Left lung (tissue), 10 donors: ENCODE data around the gene SLC7A9. TPM values are rescaled to one million over a fixed set of nuclear protein-coding genes. Genes with fewer than 3 reads are reported as not detected.

Source experiments
- ATAC-seq: fragments of 200-7000 bp; cut with Tn5 transposase; one replicate; pipeline ENCODE4 v1.9.1; 2020; ENCODE audit warnings: moderate library complexity
- DNase-seq, 4 donors: peaks; one replicate each; pipeline ENCODE4 v3.0.0-alpha.2; 2013 to 2020
- H3K27ac ChIP-seq, 2 donors: fragments of 200-600 bp; sonication (generic) in 1 of 2; one replicate each; pipeline versions ENCODE4 v1.5.0 to v1.8.0; 2020 to 2021
- H3K27me3 ChIP-seq, 2 donors: fragments of 200-600 bp; sonication (generic) in 1 of 2; one replicate each; pipeline versions ENCODE4 v1.5.0 to v1.8.0; 2020 to 2021
- H3K36me3 ChIP-seq, 2 donors: fragments of 200-600 bp; sonication (generic) in 1 of 2; one replicate each; pipeline versions ENCODE4 v1.5.0 to v1.8.0; 2020 to 2021
- H3K4me1 ChIP-seq, 2 donors: fragments of 200-600 bp; one replicate each; pipeline ENCODE4 v1.8.0; 2021
- H3K4me3 ChIP-seq, 2 donors: fragments of 200-600 bp; sonication (generic) in 1 of 2; one replicate each; pipeline versions ENCODE4 v1.5.0 to v1.8.0; 2020 to 2021; ENCODE audit warnings: mild to moderate bottlenecking in 1 of 2
- H3K9me3 ChIP-seq, 2 donors: fragments of 200-600 bp; sonication (generic) in 1 of 2; one replicate each; pipeline versions ENCODE4 v1.5.0 to v1.8.0; 2020 to 2021
- intact Hi-C, 2 donors: fragments of 100-400 bp; cut with DNase I; formaldehyde crosslinking; loops; one replicate each; pipeline versions ENCODE4 v1.11.2 to v1.14.2; 2022
- polyA plus RNA-seq, 6 donors: library from polyadenylated mRNA; unstranded; fragments of 120-200 nt; gene quantifications; one replicate each; pipeline ENCODE4 v1.2.1, GENCODE V29; 2013; ENCODE audit not compliant: insufficient read length in 6 of 6
- total RNA-seq, 2 donors: library from RNA; stranded (reverse); fragmentation: NEBNext Ultra II Directional; extraction: Animal tissue kit (Norgen Biotek cat#: 25700); gene quantifications; one replicate each; pipeline ENCODE4 v1.2.1, GENCODE V29; 2021
- TF ChIP-seq, protein P1 (sequence below), 2 donors: fragments of 200-600 bp; sonication (generic) in 1 of 2; IDR thresholded peaks; one replicate each; pipeline versions ENCODE4 v1.5.0 to v1.8.0; 2021; ENCODE audit warnings: antibody characterized with exemption in 2 of 2
- donor health status: DM: no; HTN: yes; CAD: no.
- donor health status: DM: no; HTN: no; CAD: no.

The SLC7A9 gene
- total and polyA plus RNA-seq, 8 donors, result 0.35 to 1.4 (median 0.99) TPM; not detected in 1

DNA sequence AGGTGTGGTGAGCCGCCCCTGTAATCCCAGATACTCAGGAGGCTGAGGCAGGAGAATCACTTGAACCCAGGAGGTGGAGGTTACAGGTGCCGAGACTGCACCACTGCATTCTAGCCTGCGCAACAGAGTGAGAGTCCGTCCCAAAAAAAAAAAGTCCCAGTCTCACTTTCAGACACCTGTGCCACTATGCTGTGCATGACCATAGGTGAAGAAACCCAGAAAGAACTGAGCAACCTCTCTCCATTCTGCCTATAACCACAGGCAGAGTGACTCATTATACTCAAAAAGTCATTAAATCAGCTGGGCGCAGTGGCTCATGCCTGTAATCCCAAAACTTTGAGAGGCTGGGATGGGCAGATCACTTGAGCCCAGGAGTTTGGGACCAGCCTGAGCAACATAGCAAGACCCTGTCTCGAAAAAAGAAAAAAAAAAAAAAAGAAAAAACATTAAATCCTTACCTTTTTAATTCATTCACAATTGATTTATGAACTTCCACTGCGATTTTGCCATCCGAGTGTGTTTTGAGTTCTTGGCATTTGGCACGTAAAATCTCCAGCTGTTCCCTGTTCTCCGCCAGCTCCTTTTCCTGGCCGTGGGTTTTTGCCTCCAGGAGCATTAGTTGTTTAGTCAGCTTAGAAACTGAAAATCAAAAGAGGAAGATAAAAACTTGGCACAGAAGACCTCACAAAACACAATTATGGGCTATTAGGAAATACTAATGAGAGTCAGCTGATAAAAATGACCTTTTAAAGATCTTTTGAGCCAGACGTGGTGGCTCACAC is 45.5 kb upstream of the SLC7A9 start:
- ATAC-seq (no peak), DNase-seq (peak in 2 of 4 donors; percentile 1 to 19)
- Histone ChIP-seq H3K4me1 (peaks cover 0 to 4% of the 10 kb centered on the region in 2 donors), H3K27ac (no peak overlapping the region), H3K27me3 (no peaks in the 10 kb centered on the region), H3K36me3 (peaks cover 0 to 44% of the 10 kb centered on the region in 2 donors), H3K9me3 (no peaks in the 10 kb centered on the region), H3K4me3 (no peak overlapping the region)
- TF ChIP-seq, protein P1, sequence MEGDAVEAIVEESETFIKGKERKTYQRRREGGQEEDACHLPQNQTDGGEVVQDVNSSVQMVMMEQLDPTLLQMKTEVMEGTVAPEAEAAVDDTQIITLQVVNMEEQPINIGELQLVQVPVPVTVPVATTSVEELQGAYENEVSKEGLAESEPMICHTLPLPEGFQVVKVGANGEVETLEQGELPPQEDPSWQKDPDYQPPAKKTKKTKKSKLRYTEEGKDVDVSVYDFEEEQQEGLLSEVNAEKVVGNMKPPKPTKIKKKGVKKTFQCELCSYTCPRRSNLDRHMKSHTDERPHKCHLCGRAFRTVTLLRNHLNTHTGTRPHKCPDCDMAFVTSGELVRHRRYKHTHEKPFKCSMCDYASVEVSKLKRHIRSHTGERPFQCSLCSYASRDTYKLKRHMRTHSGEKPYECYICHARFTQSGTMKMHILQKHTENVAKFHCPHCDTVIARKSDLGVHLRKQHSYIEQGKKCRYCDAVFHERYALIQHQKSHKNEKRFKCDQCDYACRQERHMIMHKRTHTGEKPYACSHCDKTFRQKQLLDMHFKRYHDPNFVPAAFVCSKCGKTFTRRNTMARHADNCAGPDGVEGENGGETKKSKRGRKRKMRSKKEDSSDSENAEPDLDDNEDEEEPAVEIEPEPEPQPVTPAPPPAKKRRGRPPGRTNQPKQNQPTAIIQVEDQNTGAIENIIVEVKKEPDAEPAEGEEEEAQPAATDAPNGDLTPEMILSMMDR (IDR thresholded peaks at IDR 0.05), result no peak
- intact Hi-C loops, result no loop called here

DNA sequence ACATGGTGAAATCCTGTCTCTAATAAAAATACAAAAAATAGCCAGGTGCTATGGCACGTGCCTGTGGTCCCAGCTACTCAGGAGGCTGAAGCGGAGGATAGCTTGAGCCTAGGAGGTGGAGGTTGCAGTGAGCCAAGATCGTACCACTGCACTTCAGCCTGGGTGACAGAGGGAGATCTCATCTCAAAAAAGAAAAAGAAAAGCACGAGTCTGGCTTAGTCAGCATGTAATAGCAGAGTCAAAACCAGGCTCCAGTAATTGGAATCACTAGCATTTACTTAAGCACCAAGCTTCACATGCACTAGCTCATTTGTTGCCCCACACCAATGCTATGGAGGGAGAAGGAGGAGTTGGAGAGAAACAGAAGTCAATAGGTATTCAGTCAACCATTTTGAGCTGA is 41.9 kb upstream of the SLC7A9 start:
- intact Hi-C loops, result no loop called here
- Histone ChIP-seq H3K4me1 (peaks cover 0 to 4% of the 10 kb centered on the region in 2 donors), H3K9me3 (no peaks in the 10 kb centered on the region), H3K27me3 (no peaks in the 10 kb centered on the region), H3K4me3 (no peak overlapping the region), H3K27ac (no peak overlapping the region), H3K36me3 (peaks cover 0 to 52% of the 10 kb centered on the region in 2 donors)
- ATAC-seq, result no peak
- TF ChIP-seq, protein P1 (IDR thresholded peaks at IDR 0.05), result no peak
- DNase-seq, result no peak

DNA sequence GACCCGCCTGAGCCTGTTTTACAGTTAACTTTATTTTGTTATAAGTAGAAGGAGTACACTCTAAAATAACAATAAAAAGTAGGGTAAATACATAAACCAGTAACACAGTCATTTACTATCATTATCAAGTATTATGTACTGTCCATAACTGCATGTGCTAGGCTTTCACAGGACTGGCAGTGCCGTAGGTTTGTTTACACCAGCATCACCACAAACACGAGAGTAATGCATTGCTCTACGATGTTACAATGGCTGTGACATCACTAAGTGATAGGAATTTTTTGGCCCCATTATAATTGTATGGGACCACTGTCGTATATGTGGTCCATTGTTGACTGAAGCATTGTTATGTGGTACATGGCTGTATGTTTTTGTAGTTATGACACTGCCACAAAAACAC is 41.3 kb upstream of the SLC7A9 start:
- ATAC-seq (no peak), DNase-seq (no peak)
- Histone ChIP-seq H3K9me3 (no peaks in the 10 kb centered on the region), H3K36me3 (peaks cover 0 to 46% of the 10 kb centered on the region in 2 donors), H3K4me1 (peaks cover 0 to 4% of the 10 kb centered on the region in 2 donors), H3K27ac (no peak overlapping the region), H3K27me3 (no peaks in the 10 kb centered on the region), H3K4me3 (no peak overlapping the region)
- intact Hi-C loops, result no loop called here
- TF ChIP-seq, protein P1 (IDR thresholded peaks at IDR 0.05), result no peak

DNA sequence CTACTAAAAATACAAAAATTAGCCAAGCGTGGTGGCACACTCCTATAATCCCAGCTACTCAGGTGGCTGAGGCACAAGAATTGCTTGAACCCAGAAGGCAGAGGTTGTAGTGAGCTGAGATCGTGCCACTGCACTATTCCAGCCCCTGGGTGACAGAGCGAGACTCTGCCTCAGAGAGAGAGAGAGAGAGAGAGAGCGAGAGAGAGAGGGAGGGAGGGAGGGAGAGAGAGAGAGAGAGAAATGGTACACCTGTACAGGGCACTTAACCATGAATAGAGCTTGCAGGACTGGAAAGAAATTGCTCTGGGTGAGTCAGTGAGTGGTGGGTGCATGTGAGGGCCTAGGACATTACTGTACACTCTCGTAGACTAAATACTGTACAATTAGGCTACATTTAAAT is 40.5 kb upstream of the SLC7A9 start:
- no peak for DNase-seq
- Histone ChIP-seq H3K36me3 (peaks cover 0 to 45% of the 10 kb centered on the region in 2 donors), H3K4me1 (peaks cover 0 to 4% of the 10 kb centered on the region in 2 donors), H3K4me3 (no peak overlapping the region), H3K27ac (no peak overlapping the region), H3K9me3 (peaks cover 0 to 4% of the 10 kb centered on the region in 2 donors), H3K27me3 (no peaks in the 10 kb centered on the region)
- TF ChIP-seq, protein P1 (IDR thresholded peaks at IDR 0.05), result no peak
- intact Hi-C loops, result no loop called here
- no peak for ATAC-seq

DNA sequence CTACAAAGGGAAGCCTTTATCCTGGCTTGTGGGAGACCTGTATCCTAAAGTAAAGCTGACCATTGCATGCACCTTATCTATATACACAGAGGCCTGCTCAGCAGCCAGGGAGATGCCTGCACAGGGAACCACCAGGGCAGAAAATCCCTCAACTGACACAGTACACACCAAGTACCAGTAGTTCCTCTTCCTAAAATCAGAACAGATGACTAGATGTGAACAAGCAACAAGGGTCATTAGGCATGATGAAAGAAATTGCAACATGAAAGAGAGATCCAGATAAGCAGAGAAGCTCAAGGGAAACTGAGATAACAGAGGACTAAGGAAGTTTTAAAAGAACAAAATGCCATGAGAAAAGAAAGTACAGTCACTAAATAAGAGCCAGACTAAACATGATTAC is 39.7 kb upstream of the SLC7A9 start:
- DNase-seq, result no peak
- no peaks in the 10 kb centered on the region for H3K27me3 ChIP-seq
- H3K4me1 ChIP-seq, result peaks cover 0 to 4% of the 10 kb centered on the region in 2 donors
- peaks cover 0 to 4% of the 10 kb centered on the region in 2 donors for H3K9me3 ChIP-seq
- TF ChIP-seq, protein P1 (IDR thresholded peaks at IDR 0.05), result no peak
- intact Hi-C loops, result no loop called here
- no peak for ATAC-seq
- H3K27ac ChIP-seq, result no peak overlapping the region
- H3K36me3 ChIP-seq, result peaks cover 0 to 42% of the 10 kb centered on the region in 2 donors
- no peak overlapping the region for H3K4me3 ChIP-seq
